A673 (cell line): ENCODE results near the gene PSMG3. TPM values are rescaled to one million over a fixed set of nuclear protein-coding genes. Genes with fewer than 3 reads are reported as not detected.

Experiments used
- BruUV-seq: library from RNA; stranded (reverse); fragments of 400-500 nt; replicated peaks from 2 replicates; lab custom pipeline; 2021; lab: Mats Ljungman, UMichigan
- CTCF ChIA-PET: fragments of 300-600 bp; sonication (Branson Sonifier 250); formaldehyde crosslinking; loops from one replicate; lab custom pipeline; 2022; ENCODE audit warnings: antibody characterized with exemption; lab: Charles Lee
- POLR2A ChIA-PET: fragments of 300-600 bp; sonication (Branson Sonifier 250); formaldehyde crosslinking; loops from one replicate; lab custom pipeline; 2022; ENCODE audit warnings: antibody characterized with exemption; ENCODE audit not compliant: low non-redundant PET; lab: Charles Lee
- DNase-seq: peaks from one replicate; pipeline ENCODE4 v3.0.0-alpha.2; 2015; ENCODE audit warnings: low spot score
- H3K27ac ChIP-seq: fragments of 200-600 bp; sonication (generic); 2 replicates; pipeline ENCODE4 v1.5.1; 2016; ENCODE audit warnings: mixed run types, low read depth, mild to moderate bottlenecking, mixed read lengths, antibody characterized with exemption, low read length; ENCODE audit not compliant: poor library complexity, severe bottlenecking
- H3K27me3 ChIP-seq: fragments of 200-600 bp; sonication (generic); replicated peaks from 2 replicates; pipeline ENCODE4 v1.6.1; 2017; ENCODE audit warnings: mixed run types, low read depth, mild to moderate bottlenecking, mixed read lengths, antibody characterized with exemption, low read length; ENCODE audit not compliant: insufficient read depth, poor library complexity
- H3K36me3 ChIP-seq: fragments of 200-600 bp; sonication (generic); 2 replicates; pipeline ENCODE4 v1.6.1; 2016; ENCODE audit warnings: mixed run types, mild to moderate bottlenecking, mixed read lengths, antibody characterized with exemption, low read length; ENCODE audit not compliant: insufficient read depth, poor library complexity, severe bottlenecking
- H3K4me1 ChIP-seq: fragments of 200-600 bp; sonication (generic); 2 replicates; pipeline ENCODE4 v1.6.1; 2017; ENCODE audit warnings: mixed run types, mild to moderate bottlenecking, mixed read lengths, antibody characterized with exemption, low read length; ENCODE audit not compliant: insufficient read depth, poor library complexity, severe bottlenecking
- H3K4me3 ChIP-seq: fragments of 200-600 bp; sonication (generic); 2 replicates; pipeline ENCODE4 v1.5.1; 2016; ENCODE audit warnings: low read depth, mixed run types, mild to moderate bottlenecking, mixed read lengths, low read length; ENCODE audit not compliant: poor library complexity, severe bottlenecking
- H3K9me3 ChIP-seq: fragments of 200-600 bp; sonication (generic); 2 replicates; pipeline ENCODE4 v1.6.1; 2016; ENCODE audit warnings: mixed run types, low read depth, mild to moderate bottlenecking, mixed read lengths, antibody characterized with exemption, low read length; ENCODE audit not compliant: poor library complexity, severe bottlenecking
- EZH2 ChIP-seq: fragments of 200-600 bp; sonication (generic); IDR thresholded peaks from 2 replicates; pipeline ENCODE4 v1.6.1; 2017; ENCODE audit warnings: borderline replicate concordance, low read depth, mild to moderate bottlenecking, mixed read lengths, antibody characterized with exemption, low read length; ENCODE audit not compliant: poor library complexity, severe bottlenecking
- intact Hi-C: fragments of 100-400 bp; cut with micrococcal nuclease; formaldehyde crosslinking; loops from one replicate; pipeline ENCODE4 v1.10.0; 2022; ENCODE audit not compliant: unreplicated experiment
- total RNA-seq: library from RNA; stranded (reverse); gene quantifications from 2 replicates; pipeline ENCODE4 v1.2.3, GENCODE V29; 2021
- TF ChIP-seq, protein P1 (sequence below): fragments of 300-800, 200-600 bp; sonication (generic); conservative IDR thresholded peaks from 2 replicates; pipeline ENCODE4 v1.5.1; 2017; ENCODE audit warnings: low read depth, mild to moderate bottlenecking, antibody characterized with exemption, low read length, moderate library complexity, mixed read lengths

PSMG3 gene
- total RNA-seq, 1 experiment from 2014 or later = 54.9 TPM

DNA sequence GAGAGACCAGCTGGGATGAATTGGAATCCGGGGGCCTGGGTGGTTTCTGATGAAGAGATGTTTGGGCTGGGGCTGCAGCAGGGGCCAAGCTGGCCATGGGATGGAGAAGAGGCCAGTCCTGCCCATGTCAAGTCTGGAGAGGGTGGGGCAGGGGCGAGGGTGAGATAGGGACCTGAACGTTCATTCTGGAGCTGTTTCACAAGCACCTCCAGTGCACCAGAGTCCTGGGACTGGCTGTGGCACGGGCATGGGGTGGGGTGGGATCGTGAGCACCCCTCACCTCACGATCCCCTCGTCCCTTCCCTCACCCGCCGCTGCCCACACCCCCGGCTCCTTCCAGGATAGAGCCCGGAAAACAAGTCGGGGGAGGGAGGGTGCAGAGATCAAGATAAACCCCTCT lies 25.8 kb upstream of the PSMG3 start:
- BruUV-seq = no TSS peak
- TF ChIP-seq, protein P1, sequence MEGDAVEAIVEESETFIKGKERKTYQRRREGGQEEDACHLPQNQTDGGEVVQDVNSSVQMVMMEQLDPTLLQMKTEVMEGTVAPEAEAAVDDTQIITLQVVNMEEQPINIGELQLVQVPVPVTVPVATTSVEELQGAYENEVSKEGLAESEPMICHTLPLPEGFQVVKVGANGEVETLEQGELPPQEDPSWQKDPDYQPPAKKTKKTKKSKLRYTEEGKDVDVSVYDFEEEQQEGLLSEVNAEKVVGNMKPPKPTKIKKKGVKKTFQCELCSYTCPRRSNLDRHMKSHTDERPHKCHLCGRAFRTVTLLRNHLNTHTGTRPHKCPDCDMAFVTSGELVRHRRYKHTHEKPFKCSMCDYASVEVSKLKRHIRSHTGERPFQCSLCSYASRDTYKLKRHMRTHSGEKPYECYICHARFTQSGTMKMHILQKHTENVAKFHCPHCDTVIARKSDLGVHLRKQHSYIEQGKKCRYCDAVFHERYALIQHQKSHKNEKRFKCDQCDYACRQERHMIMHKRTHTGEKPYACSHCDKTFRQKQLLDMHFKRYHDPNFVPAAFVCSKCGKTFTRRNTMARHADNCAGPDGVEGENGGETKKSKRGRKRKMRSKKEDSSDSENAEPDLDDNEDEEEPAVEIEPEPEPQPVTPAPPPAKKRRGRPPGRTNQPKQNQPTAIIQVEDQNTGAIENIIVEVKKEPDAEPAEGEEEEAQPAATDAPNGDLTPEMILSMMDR = no peak
- TF ChIP-seq EZH2 = no peak
- Histone ChIP-seq H3K27me3 (peaks cover 25% of the 10 kb centered on the region), H3K4me1 (no peaks in the 10 kb centered on the region), H3K4me3 (no peak overlapping the region), H3K27ac (no peak overlapping the region), H3K9me3 (no peaks in the 10 kb centered on the region), H3K36me3 (no peaks in the 10 kb centered on the region)
- CTCF ChIA-PET = no interaction called here
- DNase-seq = no peak
- POLR2A ChIA-PET = no interaction called here
- intact Hi-C loops = no loop called here

DNA sequence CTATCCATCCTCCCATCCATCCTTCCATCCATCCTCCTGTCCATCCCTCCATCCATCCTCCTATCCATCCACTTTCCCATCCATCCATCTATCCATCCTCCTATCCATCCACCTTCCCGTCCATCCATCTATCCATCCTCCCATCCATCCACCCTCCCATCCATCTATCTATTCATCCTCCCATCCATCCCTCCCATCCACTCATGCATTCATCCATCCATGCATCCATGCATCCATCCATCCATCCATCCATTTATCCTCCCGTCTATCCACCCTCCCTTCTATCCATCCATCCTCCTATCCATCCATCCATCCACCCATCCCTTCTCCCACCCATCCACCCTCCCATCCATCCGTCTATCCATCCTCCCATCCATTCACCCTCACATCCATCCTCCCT lies 25.2 kb upstream of the PSMG3 start:
- no TSS peak for BruUV-seq
- no peak overlapping the region for H3K27ac ChIP-seq
- no peak overlapping the region for H3K4me3 ChIP-seq
- TF ChIP-seq, protein P1 = no peak
- TF ChIP-seq EZH2 = no peak
- CTCF ChIA-PET = no interaction called here
- intact Hi-C loops = no loop called here
- no peaks in the 10 kb centered on the region for H3K36me3 ChIP-seq
- H3K27me3 ChIP-seq = peaks cover 25% of the 10 kb centered on the region
- H3K4me1 ChIP-seq = no peaks in the 10 kb centered on the region
- DNase-seq = no peak
- no peaks in the 10 kb centered on the region for H3K9me3 ChIP-seq
- POLR2A ChIA-PET = no interaction called here

DNA sequence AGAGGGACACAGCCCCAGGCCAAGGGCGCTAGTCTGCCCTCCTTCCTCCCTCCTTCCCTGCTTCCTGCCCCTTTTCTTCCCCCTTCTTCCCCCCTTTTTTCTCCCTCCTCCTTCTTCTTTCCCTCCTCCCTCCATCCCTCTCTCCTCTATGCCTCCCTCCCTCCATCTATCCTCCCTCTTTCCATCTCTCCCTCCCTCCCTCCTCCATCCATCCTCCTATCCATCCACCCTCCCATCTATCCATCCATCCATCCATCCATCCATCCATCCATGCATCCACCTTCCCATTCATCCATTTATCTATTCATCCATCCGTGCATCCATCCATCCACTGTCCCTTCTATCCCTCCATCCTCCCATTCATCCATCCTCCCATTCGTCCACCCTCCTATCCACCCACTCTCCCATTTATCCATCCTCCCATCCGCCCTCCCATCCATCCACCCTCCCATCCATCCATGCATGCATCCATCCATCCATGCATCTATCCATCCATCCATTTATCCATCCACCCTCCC lies 24.1 kb upstream of the PSMG3 start:
- no peak overlapping the region for H3K27ac ChIP-seq
- no peak for DNase-seq
- no TSS peak for BruUV-seq
- CTCF ChIA-PET = no interaction called here
- intact Hi-C loops = no loop called here
- H3K36me3 ChIP-seq = no peaks in the 10 kb centered on the region
- peaks cover 25% of the 10 kb centered on the region for H3K27me3 ChIP-seq
- TF ChIP-seq EZH2 = no peak
- TF ChIP-seq, protein P1 = no peak
- H3K4me1 ChIP-seq = no peaks in the 10 kb centered on the region
- POLR2A ChIA-PET = no interaction called here
- H3K9me3 ChIP-seq = no peaks in the 10 kb centered on the region
- no peak overlapping the region for H3K4me3 ChIP-seq
